H1 (cell line): ENCODE results near the gene TRMT61A. TPM values are rescaled to one million over a fixed set of nuclear protein-coding genes. Genes with fewer than 3 reads are reported as not detected.

ENCODE experiments used
- CTCF ChIA-PET: fragments of 300-600 bp; sonication (Branson Sonifier 250); formaldehyde crosslinking; loops from one replicate; lab custom pipeline; 2021; ENCODE audit not compliant: partially characterized antibody; lab: Charles Lee
- POLR2A ChIA-PET: fragments of 300-600 bp; sonication (Branson Sonifier 250); formaldehyde crosslinking; loops from one replicate; lab custom pipeline; 2021; ENCODE audit warnings: inconsistent platforms; ENCODE audit not compliant: partially characterized antibody; lab: Charles Lee
- DNase-seq, 2 experiments: peaks; one replicate each; pipeline versions ENCODE4 v3.0.0 to v3.0.0-alpha.2; 2010 to 2022; ENCODE audit warnings: low spot score in 2 of 2, low read depth in 1 of 2, mixed read lengths in 1 of 2
- FAIRE-seq: peaks from 2 replicates; lab custom pipeline; 2011; peaks lifted over from hg19 to GRCh38; lab: Jason Lieb, UNC
- H2AFZ ChIP-seq: 2 replicates; pipeline ENCODE4 v1.8.1; 2012; ENCODE audit warnings: low read length, inconsistent platforms
- H2AK5ac ChIP-seq: 2 replicates; pipeline ENCODE4 v1.6.1; 2013; ENCODE audit warnings: low read depth, low read length
- H2BK120ac ChIP-seq: replicated peaks from 2 replicates; pipeline ENCODE3; 2013; ENCODE audit warnings: low read depth, low read length, inconsistent platforms
- H2BK12ac ChIP-seq: 2 replicates; pipeline ENCODE4 v1.6.1; 2013; ENCODE audit warnings: low read depth, low read length
- H2BK15ac ChIP-seq: 2 replicates; pipeline ENCODE4 v1.6.1; 2013; ENCODE audit warnings: low read length
- H2BK20ac ChIP-seq: 2 replicates; pipeline ENCODE4 v1.6.1; 2013; ENCODE audit warnings: low read length
- H2BK5ac ChIP-seq: 2 replicates; pipeline ENCODE4 v1.6.1; 2013; ENCODE audit warnings: low read depth, low read length
- H3K14ac ChIP-seq: 2 replicates; pipeline ENCODE4 v1.6.1; 2013; ENCODE audit warnings: inconsistent platforms; ENCODE audit not compliant: insufficient read length
- H3K18ac ChIP-seq: 2 replicates; pipeline ENCODE4 v1.6.1; 2013; ENCODE audit warnings: low read length; ENCODE audit errors: extremely low read depth
- H3K23ac ChIP-seq: 2 replicates; pipeline ENCODE4 v1.6.1; 2013; ENCODE audit warnings: inconsistent platforms; ENCODE audit not compliant: insufficient read length
- H3K23me2 ChIP-seq: 2 replicates; pipeline ENCODE4 v1.6.1; 2013; ENCODE audit warnings: low read depth, low read length
- H3K27ac ChIP-seq: 2 replicates; pipeline ENCODE4 v1.6.1; 2011; ENCODE audit warnings: low read depth, low read length, inconsistent platforms
- H3K27me3 ChIP-seq, 4 experiments: replicated peaks in 1 of 4; 1 replicate in 1 of 4; 2 replicates in 3 of 4; pipeline versions ENCODE4 v1.6.1 to v1.8.1; 2011 to 2013; ENCODE audit warnings: low read length in 3 of 4, mild to moderate bottlenecking in 3 of 4, inconsistent platforms in 2 of 4, mixed read lengths in 2 of 4, moderate library complexity in 1 of 4; ENCODE audit not compliant: control insufficient read depth in 3 of 4, insufficient read depth in 3 of 4; ENCODE audit errors: extremely low read depth in 1 of 4
- H3K36me3 ChIP-seq, 4 experiments: 2 replicates each; pipeline versions ENCODE4 v1.6.1 to v1.8.1; 2011 to 2013; ENCODE audit warnings: mild to moderate bottlenecking in 4 of 4, low read length in 3 of 4, moderate library complexity in 2 of 4, control low read depth in 1 of 4, inconsistent platforms in 1 of 4; ENCODE audit not compliant: insufficient read depth in 4 of 4, control insufficient read depth in 2 of 4
- H3K4ac ChIP-seq: replicated peaks from 2 replicates; pipeline ENCODE3; 2013; ENCODE audit warnings: low read length, low read depth, mixed read lengths, inconsistent platforms; ENCODE audit not compliant: insufficient read length
- H3K4me1 ChIP-seq, 4 experiments: replicated peaks in 1 of 4; 1 replicate in 1 of 4; 2 replicates in 3 of 4; pipeline versions ENCODE4 v1.6.1 to v1.8.1; 2011 to 2013; ENCODE audit warnings: low read length in 3 of 4, inconsistent platforms in 2 of 4, mixed read lengths in 1 of 4; ENCODE audit not compliant: insufficient read depth in 4 of 4, control insufficient read depth in 3 of 4
- H3K4me2 ChIP-seq, 2 experiments: 2 replicates each; pipeline versions ENCODE4 v1.6.1 to v1.8.1; 2011 to 2013; ENCODE audit warnings: low read depth in 2 of 2, low read length in 2 of 2, control low read depth in 1 of 2, inconsistent platforms in 1 of 2, mild to moderate bottlenecking in 1 of 2; ENCODE audit not compliant: insufficient read depth in 1 of 2
- H3K4me3 ChIP-seq, 4 experiments: fragments of 200-600, 300-600 bp in 1 of 4; sonication (generic), shearing (Covaris generic), sonication (Bioruptor Twin) in 1 of 4; 2 replicates each; pipeline versions ENCODE4 v1.5.1 to v1.8.1; 2011 to 2016; ENCODE audit warnings: low read length in 4 of 4, low read depth in 3 of 4, control low read depth in 2 of 4, inconsistent platforms in 2 of 4, mild to moderate bottlenecking in 2 of 4, mixed read lengths in 1 of 4, moderate library complexity in 1 of 4; ENCODE audit not compliant: insufficient read depth in 2 of 4; ENCODE audit errors: extremely low read depth in 1 of 4
- H3K56ac ChIP-seq: replicated peaks from 2 replicates; pipeline ENCODE3; 2013; ENCODE audit warnings: low read depth, mild to moderate bottlenecking, mixed read lengths, low read length, inconsistent platforms; ENCODE audit not compliant: insufficient read length
- H3K79me1 ChIP-seq: 2 replicates; pipeline ENCODE4 v1.6.1; 2013; ENCODE audit warnings: low read depth, low read length, control low read depth
- H3K79me2 ChIP-seq, 2 experiments: 2 replicates each; pipeline versions ENCODE4 v1.6.1 to v1.8.1; 2012 to 2013; ENCODE audit warnings: low read length in 2 of 2, mild to moderate bottlenecking in 2 of 2, inconsistent platforms in 1 of 2; ENCODE audit not compliant: insufficient read depth in 2 of 2, control insufficient read depth in 1 of 2
- H3K9ac ChIP-seq, 4 experiments: replicated peaks in 1 of 4; 1 replicate in 1 of 4; 2 replicates in 3 of 4; pipeline versions ENCODE4 v1.6.1 to v1.8.1; 2011 to 2013; ENCODE audit warnings: low read depth in 3 of 4, low read length in 3 of 4, control low read depth in 2 of 4, mild to moderate bottlenecking in 2 of 4, moderate library complexity in 2 of 4, inconsistent platforms in 1 of 4; ENCODE audit errors: extremely low read depth in 1 of 4
- H3K9me3 ChIP-seq, 2 experiments: 2 replicates each; pipeline versions ENCODE4 v1.6.1 to v1.8.1; 2012 to 2013; ENCODE audit warnings: mild to moderate bottlenecking in 2 of 2, moderate library complexity in 2 of 2, control low read depth in 1 of 2, inconsistent platforms in 1 of 2, low read depth in 1 of 2, low read length in 1 of 2, mixed read lengths in 1 of 2; ENCODE audit not compliant: insufficient read depth in 2 of 2
- H4K20me1 ChIP-seq, 2 experiments: replicated peaks in 1 of 2; 2 replicates each; pipeline versions ENCODE3 to v1.8.1; 2011 to 2013; ENCODE audit warnings: inconsistent platforms in 2 of 2, low read length in 2 of 2, mild to moderate bottlenecking in 1 of 2; ENCODE audit not compliant: insufficient read depth in 2 of 2, control insufficient read depth in 1 of 2
- H4K5ac ChIP-seq: 2 replicates; pipeline ENCODE4 v1.6.1; 2013; ENCODE audit warnings: low read length, low read depth, mixed read lengths, inconsistent platforms; ENCODE audit not compliant: insufficient read length
- H4K8ac ChIP-seq: 2 replicates; pipeline ENCODE4 v1.8.0; 2013; ENCODE audit warnings: mild to moderate bottlenecking, moderate library complexity, low read length, inconsistent platforms; ENCODE audit not compliant: insufficient read depth; ENCODE audit errors: extremely low read depth
- H4K91ac ChIP-seq: replicated peaks from 2 replicates; pipeline ENCODE3; 2013; ENCODE audit warnings: low read length, mixed read lengths, inconsistent platforms; ENCODE audit not compliant: insufficient read length
- CTCF ChIP-seq, 3 experiments: IDR thresholded peaks; 1 replicate in 2 of 3; 2 replicates in 1 of 3; pipeline versions ENCODE4 v1.5.1 to v1.6.1; 2011; ENCODE audit warnings: low read length in 3 of 3, mild to moderate bottlenecking in 3 of 3, inconsistent platforms in 2 of 3, low read depth in 1 of 3, moderate library complexity in 1 of 3; ENCODE audit not compliant: insufficient read depth in 1 of 3; ENCODE audit errors: control extremely low read depth in 1 of 3
- KDM4A ChIP-seq: IDR thresholded peaks from one replicate; pipeline ENCODE4 v1.7.1; 2012; ENCODE audit warnings: low read depth, mild to moderate bottlenecking, moderate library complexity, low read length, inconsistent platforms; ENCODE audit not compliant: severe bottlenecking
- RAD21 ChIP-seq, 2 experiments: IDR thresholded peaks in 1 of 2; conservative IDR thresholded peaks in 1 of 2; 2 replicates each; pipeline ENCODE4 v1.6.1; 2011; ENCODE audit warnings: low read depth in 2 of 2, low read length in 2 of 2, improper control_type of control experiment in 1 of 2, inconsistent platforms in 1 of 2, mild to moderate bottlenecking in 1 of 2, moderate library complexity in 1 of 2
- WGBS, 2 experiments: shearing (Covaris generic) in 1 of 2; methylation state at CpG; one replicate each; pipeline versions ENCODE4 v1.1.6 to v1.1.7; 2013 to 2015; ENCODE audit warnings: low lambda C conversion rate in 2 of 2, mixed read lengths in 2 of 2, inconsistent platforms in 1 of 2, low coverage in 1 of 2, missing lambda C conversion rate in 1 of 2; ENCODE audit not compliant: insufficient replicate concordance in 2 of 2, insufficient coverage in 1 of 2, insufficient read length in 1 of 2; ENCODE audit errors: extremely low coverage in 1 of 2, missing lambda C conversion rate in 1 of 2; 5-methylcytosine and 5-hydroxymethylcytosine counted together
- polyA plus RNA-seq, 7 experiments: library from polyadenylated mRNA; depleted of rRNA in 3 of 7; stranded (reverse) in 5 of 7; unstranded in 2 of 7; fragments of >200 nt in 5 of 7; fragments of 200-250 nt in 2 of 7; gene quantifications; 1 replicate in 5 of 7; 2 replicates in 1 of 7; 4 replicates in 1 of 7; pipeline versions ENCODE4 v1.2.1 to v1.2.3, GENCODE V29; 2011 to 2013; ENCODE audit warnings: missing spikeins in 2 of 7, mixed read lengths in 2 of 7
- total RNA-seq: library from RNA; stranded (reverse); fragmentation: NEBNext Ultra II Directional; extraction: Animal tissue kit (Norgen Biotek cat#: 25700); gene quantifications from 2 replicates; pipeline ENCODE4 v1.2.1, GENCODE V29; 2021

The TRMT61A gene
- total and polyA plus RNA-seq, 2 of the 8 experiments (the other 6 are each of a cell fraction or from before 2014, with no cell fraction given) = 15.8 to 19.0 TPM

- WGBS, 2 experiments = 94% methylated on average over 26 of the region's 26 CpGs; no CpG with 5 or more reads in 1 of the 2 experiments
- H3K23me2 ChIP-seq = no peaks in the 10 kb centered on the region
- DNase-seq (no peak), FAIRE-seq (peak; percentile 24)
- ChIA-PET CTCF (interaction anchor here (0.6 to 31.3 kb wide), 8 partner anchors 9 to 117 kb away, joined by 4 to 921 read pairs (median 10); partner anchors contain the start of gene TRMT61A), POLR2A (interaction anchor here (0.6 to 5.8 kb wide), 7 partner anchors 9 to 175 kb away, joined by 3 to 76 read pairs (median 4); partner anchors contain the start of gene CKB)
- no peak overlapping the region for H4K5ac ChIP-seq
- TF ChIP-seq RAD21 (IDR thresholded peaks at IDR 0.05 in 1 of 2, conservative IDR thresholded peaks at IDR 0.05 in 1 of 2; ENCODE audit: low read depth in 2 of 2, low read length in 2 of 2) = peak; percentile 35 to 53; a peak in 3 of 4 replicates
- peak in 2 of 3 experiments; percentile 49 to 51; a peak in 3 of 4 replicates for TF ChIP-seq CTCF (IDR thresholded peaks at IDR 0.05; ENCODE audit: control extremely low read depth in 1 of 3, insufficient read depth in 1 of 3, low read depth in 1 of 3, low read length in 3 of 3)
- no peak for TF ChIP-seq KDM4A
- H4K8ac ChIP-seq = no peak overlapping the region
- H4K91ac ChIP-seq = no peak overlapping the region
- no peak overlapping the region for H3K4me3 ChIP-seq
- no peak overlapping the region for H3K18ac ChIP-seq
- H3K36me3 ChIP-seq = peaks cover 0 to 16% (median 4%) of the 10 kb centered on the region in 4 experiments; a peak in 3 of 8 replicates
- no peak overlapping the region for H3K4me2 ChIP-seq
- H3K56ac ChIP-seq = no peak overlapping the region
- no peak overlapping the region for H2BK120ac ChIP-seq
- no peak overlapping the region for H3K27ac ChIP-seq
- H3K4me1 ChIP-seq = no peaks in the 10 kb centered on the region
- no peak overlapping the region for H3K14ac ChIP-seq
- no peak overlapping the region for H2BK15ac ChIP-seq
- peaks cover 0 to 3% of the 10 kb centered on the region in 2 experiments for H4K20me1 ChIP-seq
- no peaks in the 10 kb centered on the region for H3K79me1 ChIP-seq
- H3K79me2 ChIP-seq = no peaks in the 10 kb centered on the region
- no peak overlapping the region for H3K4ac ChIP-seq
- no peaks in the 10 kb centered on the region for H3K27me3 ChIP-seq
- no peak overlapping the region for H2AFZ ChIP-seq
- no peak overlapping the region for H3K9ac ChIP-seq
- H3K9me3 ChIP-seq = no peaks in the 10 kb centered on the region
- H2BK5ac ChIP-seq = no peak overlapping the region
- no peak overlapping the region for H3K23ac ChIP-seq
- H2BK12ac ChIP-seq = no peak overlapping the region
- H2AK5ac ChIP-seq = no peak overlapping the region; the same call in 1 of the 2 replicates
- no peak overlapping the region for H2BK20ac ChIP-seq
These were observed 18.0 kb upstream of the TRMT61A start for GRCh38 chr14:103510724-103511693.
